ENCODE data around the gene RARRES2. TPM values are rescaled to one million over a fixed set of nuclear protein-coding genes. Genes with fewer than 3 reads are reported as not detected.

The RARRES2 gene
- total and polyA plus RNA-seq, 2 of the 13 experiments (the other 11 are each of a cell fraction or from before 2014, with no cell fraction given): 134 to 172 TPM

GRCh38 chr7:150368096-150368883 is 26.9 kb upstream of the RARRES2 start, which contains the start of gene REPIN1 (continued):
- TF ChIP-seq AHDC1 (CRISPR knock-in tag; IDR thresholded peaks at IDR 0.05; ENCODE audit: borderline replicate concordance) (no peak), ZNF768 (CRISPR knock-in tag; IDR thresholded peaks at IDR 0.05) (peak; percentile 93), HIC2 (CRISPR knock-in tag; IDR thresholded peaks at IDR 0.05; ENCODE audit: low read depth) (0 out of 2 replicates have a peak, but pooled peaks have one; percentile 38), CBX2 (IDR thresholded peaks at IDR 0.05; ENCODE audit: low read depth, low read length) (no peak), CBX2 (CRISPR knock-in tag; IDR thresholded peaks at IDR 0.05; ENCODE audit: low read depth) (0 out of 2 replicates have a peak, but pooled peaks have one; percentile 37), MAFG (CRISPR knock-in tag; IDR thresholded peaks at IDR 0.05) (no peak), ZNF414 (CRISPR knock-in tag; IDR thresholded peaks at IDR 0.05) (no peak; the same call in 1 of the 2 replicates), ZNF160 (CRISPR knock-in tag; IDR thresholded peaks at IDR 0.05) (peak; percentile 37; the same call in 1 of the 2 replicates), SALL2 (CRISPR knock-in tag; IDR thresholded peaks at IDR 0.05) (peak; percentile 91), ZNF512 (CRISPR knock-in tag; IDR thresholded peaks at IDR 0.05) (no peak), HCFC1 (IDR thresholded peaks at IDR 0.05; ENCODE audit: low read depth, low read length) (no peak; the same call in 1 of the 2 replicates), BHLHE40 (IDR thresholded peaks at IDR 0.05; ENCODE audit: low read length) (peak; percentile 88), ZNF687 (CRISPR knock-in tag; IDR thresholded peaks at IDR 0.05) (peak; percentile 95), EEA1 (CRISPR knock-in tag; IDR thresholded peaks at IDR 0.05; ENCODE audit: borderline replicate concordance) (no peak)

All from HepG2 (cell line).